ENCODE data around the gene MT1F.

MT1F gene

DNA sequence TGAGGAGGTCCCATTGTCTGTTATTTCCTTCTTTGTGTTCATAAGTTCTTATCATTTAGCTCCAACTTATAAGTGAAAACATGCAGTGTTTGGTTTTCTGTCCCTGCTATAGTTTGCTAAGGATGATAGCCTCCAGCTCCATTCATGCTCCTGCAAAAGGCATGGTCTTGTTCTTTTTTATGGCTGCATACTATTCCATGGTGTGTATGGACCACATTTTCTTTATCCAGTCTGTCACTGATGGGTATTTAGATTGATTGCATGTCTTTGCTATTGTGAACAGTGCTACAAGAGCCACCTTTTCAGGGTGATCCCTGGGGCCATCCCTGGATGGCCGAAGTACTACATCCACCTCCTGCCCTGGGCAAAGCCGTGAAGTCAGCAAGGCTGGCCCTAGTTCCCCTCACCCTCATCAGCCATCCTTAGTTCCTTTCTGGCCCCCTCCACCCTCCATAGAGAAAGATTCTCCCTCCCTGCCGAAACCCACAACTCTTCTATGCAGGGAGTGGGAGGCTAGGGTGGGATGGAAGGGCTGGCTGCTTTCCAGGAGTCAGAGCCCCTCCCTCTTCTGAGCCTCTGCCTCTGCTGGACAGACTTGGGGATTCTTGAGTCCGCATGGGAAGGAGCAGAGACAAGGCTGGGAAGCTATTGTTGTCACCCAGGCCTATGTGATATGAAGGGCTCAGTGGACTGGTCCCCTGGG, 32.8 kb downstream of the MT1F start:
- Histone ChIP-seq H2AK5ac (ENCODE audit: low read depth, low read length) (no peak overlapping the region), H3K18ac (ENCODE audit: low read length) (no peak overlapping the region), H3K4me3 (ENCODE audit: low read length in 2 of 2) (no peak overlapping the region), H2BK5ac (ENCODE audit: low read length) (no peak overlapping the region), H2AFZ (ENCODE audit: low read length) (no peak overlapping the region), H3K9ac (ENCODE audit: low read depth, low read length, poor library complexity) (no peak overlapping the region), H2BK120ac (ENCODE audit: low read depth, low read length) (no peak overlapping the region), H3K27me3 (ENCODE audit: control insufficient read depth in 3 of 3, insufficient read depth in 3 of 3, low read depth in 1 of 3, low read length in 3 of 3) (peaks cover 0 to 18% (median 0%) of the 10 kb centered on the region in 3 experiments), H3K4me1 (ENCODE audit: control insufficient read depth in 2 of 2, insufficient read depth in 1 of 2, low read depth in 1 of 2, low read length in 2 of 2) (no peaks in the 10 kb centered on the region), H3K36me3 (replicated peaks in 1 of 2; ENCODE audit: control insufficient read depth in 2 of 2, insufficient read depth in 2 of 2, low read length in 2 of 2) (no peaks in the 10 kb centered on the region), H4K8ac (ENCODE audit: low read depth, low read length) (no peak overlapping the region), H2BK15ac (ENCODE audit: low read length) (no peak overlapping the region), H4K91ac (ENCODE audit: low read depth, low read length, poor library complexity) (no peak overlapping the region), H3K79me1 (ENCODE audit: low read depth, low read length) (no peaks in the 10 kb centered on the region), H3K4ac (ENCODE audit: low read length) (no peak overlapping the region), H3K27ac (replicated peaks; ENCODE audit: low read length) (no peak overlapping the region), H2BK12ac (ENCODE audit: low read length) (no peak overlapping the region), H3K4me2 (ENCODE audit: insufficient read depth, low read length, poor library complexity, severe bottlenecking) (no peak overlapping the region), H3K14ac (ENCODE audit: low read length) (no peak overlapping the region), H3K9me3 (replicated peaks in 1 of 2; ENCODE audit: control insufficient read depth in 2 of 2, insufficient read depth in 1 of 2, low read depth in 1 of 2, low read length in 2 of 2) (peaks cover 0 to 5% of the 10 kb centered on the region in 2 donors), H3K23ac (ENCODE audit: low read depth, low read length, poor library complexity) (no peak overlapping the region)
- WGBS, 2 donors (ENCODE audit: extremely low coverage in 2 of 2, insufficient read length in 2 of 2, insufficient replicate concordance in 1 of 2), result no CpG with 5 or more reads among the region's 4 CpGs
- no peak for DNase-seq (ENCODE audit: low spot score)

DNA sequence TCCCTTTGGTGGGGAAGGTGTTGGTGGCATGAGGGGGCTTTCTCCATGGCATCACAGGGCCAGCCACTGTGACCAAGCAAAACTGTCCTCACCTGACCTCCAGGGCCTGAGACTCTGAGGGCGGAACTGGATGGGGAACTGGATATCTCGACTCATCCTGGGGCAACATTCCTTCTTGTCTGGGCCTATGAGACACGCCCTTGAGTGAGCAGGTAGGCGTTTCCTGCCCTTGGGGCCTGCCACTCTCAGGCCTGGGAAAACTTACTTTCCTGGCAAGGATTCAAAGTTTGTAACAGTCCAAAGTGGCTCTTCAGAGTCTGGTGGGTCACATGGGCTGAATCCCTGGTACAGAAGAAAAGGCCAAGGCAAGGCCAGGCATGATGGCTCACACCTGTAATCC, 34.1 kb downstream of the MT1F start:
- no CpG with 5 or more reads among the region's 4 CpGs for WGBS, 2 donors (ENCODE audit: extremely low coverage in 2 of 2, insufficient read length in 2 of 2, insufficient replicate concordance in 1 of 2)
- Histone ChIP-seq H3K79me1 (ENCODE audit: low read depth, low read length) (no peaks in the 10 kb centered on the region), H3K4me3 (ENCODE audit: low read length in 2 of 2) (no peak overlapping the region), H2BK5ac (ENCODE audit: low read length) (no peak overlapping the region), H2BK15ac (ENCODE audit: low read length) (no peak overlapping the region), H4K8ac (ENCODE audit: low read depth, low read length) (no peak overlapping the region), H4K91ac (ENCODE audit: low read depth, low read length, poor library complexity) (no peak overlapping the region), H2AK5ac (ENCODE audit: low read depth, low read length) (no peak overlapping the region), H3K36me3 (replicated peaks in 1 of 2; ENCODE audit: control insufficient read depth in 2 of 2, insufficient read depth in 2 of 2, low read length in 2 of 2) (no peaks in the 10 kb centered on the region), H3K4me1 (ENCODE audit: control insufficient read depth in 2 of 2, insufficient read depth in 1 of 2, low read depth in 1 of 2, low read length in 2 of 2) (no peaks in the 10 kb centered on the region), H3K27me3 (ENCODE audit: control insufficient read depth in 3 of 3, insufficient read depth in 3 of 3, low read depth in 1 of 3, low read length in 3 of 3) (peaks cover 0 to 18% (median 0%) of the 10 kb centered on the region in 3 experiments), H2BK12ac (ENCODE audit: low read length) (no peak overlapping the region), H3K4ac (ENCODE audit: low read length) (no peak overlapping the region), H3K9ac (ENCODE audit: low read depth, low read length, poor library complexity) (peak overlapping the region; percentile 31), H3K18ac (ENCODE audit: low read length) (no peak overlapping the region), H3K9me3 (replicated peaks in 1 of 2; ENCODE audit: control insufficient read depth in 2 of 2, insufficient read depth in 1 of 2, low read depth in 1 of 2, low read length in 2 of 2) (peaks cover 0 to 1% of the 10 kb centered on the region in 2 donors), H3K27ac (replicated peaks; ENCODE audit: low read length) (no peak overlapping the region), H3K4me2 (ENCODE audit: insufficient read depth, low read length, poor library complexity, severe bottlenecking) (no peak overlapping the region), H3K14ac (ENCODE audit: low read length) (no peak overlapping the region), H3K23ac (ENCODE audit: low read depth, low read length, poor library complexity) (no peak overlapping the region), H2BK120ac (ENCODE audit: low read depth, low read length) (no peak overlapping the region), H2AFZ (ENCODE audit: low read length) (no peak overlapping the region)
- DNase-seq (ENCODE audit: low spot score), result no peak

DNA sequence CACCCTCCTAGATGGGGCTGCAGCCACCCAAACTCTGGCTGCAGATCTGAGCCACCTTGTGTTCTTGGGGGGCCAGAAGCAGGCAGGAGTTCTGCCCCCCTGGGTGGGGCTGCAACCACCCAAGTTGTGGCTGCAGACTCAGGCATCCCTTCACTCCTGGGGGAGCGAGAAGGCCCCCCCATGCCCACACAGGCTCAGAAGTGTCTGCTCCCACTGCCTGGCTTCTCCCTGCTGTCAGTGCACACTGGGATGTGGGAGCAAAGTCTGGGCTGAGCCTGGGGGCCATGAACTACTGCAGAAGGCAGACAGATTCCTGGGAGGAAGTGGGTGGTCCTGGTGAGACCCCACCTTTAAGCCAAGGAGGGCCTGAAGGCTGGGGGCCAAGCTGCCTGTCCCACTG, 37.5 kb downstream of the MT1F start:
- WGBS, 2 donors (ENCODE audit: extremely low coverage in 2 of 2, insufficient read length in 2 of 2, insufficient replicate concordance in 1 of 2), result no CpG with 5 or more reads among the region's 1 CpG
- Histone ChIP-seq H2BK12ac (ENCODE audit: low read length) (no peak overlapping the region), H2BK5ac (ENCODE audit: low read length) (no peak overlapping the region), H2BK15ac (ENCODE audit: low read length) (no peak overlapping the region), H2AFZ (ENCODE audit: low read length) (no peak overlapping the region), H3K9ac (ENCODE audit: low read depth, low read length, poor library complexity) (no peak overlapping the region), H3K27ac (replicated peaks; ENCODE audit: low read length) (no peak overlapping the region), H3K14ac (ENCODE audit: low read length) (peak overlapping the region; percentile 67), H2AK5ac (ENCODE audit: low read depth, low read length) (no peak overlapping the region), H3K18ac (ENCODE audit: low read length) (peak overlapping the region; percentile 2), H3K27me3 (ENCODE audit: control insufficient read depth in 3 of 3, insufficient read depth in 3 of 3, low read depth in 1 of 3, low read length in 3 of 3) (peaks cover 0 to 15% (median 0%) of the 10 kb centered on the region in 3 experiments), H4K8ac (ENCODE audit: low read depth, low read length) (no peak overlapping the region), H4K91ac (ENCODE audit: low read depth, low read length, poor library complexity) (no peak overlapping the region), H3K79me1 (ENCODE audit: low read depth, low read length) (no peaks in the 10 kb centered on the region), H2BK120ac (ENCODE audit: low read depth, low read length) (no peak overlapping the region), H3K9me3 (replicated peaks in 1 of 2; ENCODE audit: control insufficient read depth in 2 of 2, insufficient read depth in 1 of 2, low read depth in 1 of 2, low read length in 2 of 2) (peaks cover 0 to 2% of the 10 kb centered on the region in 2 donors), H3K4me3 (ENCODE audit: low read length in 2 of 2) (no peak overlapping the region), H3K4me2 (ENCODE audit: insufficient read depth, low read length, poor library complexity, severe bottlenecking) (no peak overlapping the region), H3K23ac (ENCODE audit: low read depth, low read length, poor library complexity) (no peak overlapping the region), H3K4ac (ENCODE audit: low read length) (no peak overlapping the region), H3K36me3 (replicated peaks in 1 of 2; ENCODE audit: control insufficient read depth in 2 of 2, insufficient read depth in 2 of 2, low read length in 2 of 2) (no peaks in the 10 kb centered on the region), H3K4me1 (ENCODE audit: control insufficient read depth in 2 of 2, insufficient read depth in 1 of 2, low read depth in 1 of 2, low read length in 2 of 2) (no peaks in the 10 kb centered on the region)
- no peak for DNase-seq (ENCODE audit: low spot score)

DNA sequence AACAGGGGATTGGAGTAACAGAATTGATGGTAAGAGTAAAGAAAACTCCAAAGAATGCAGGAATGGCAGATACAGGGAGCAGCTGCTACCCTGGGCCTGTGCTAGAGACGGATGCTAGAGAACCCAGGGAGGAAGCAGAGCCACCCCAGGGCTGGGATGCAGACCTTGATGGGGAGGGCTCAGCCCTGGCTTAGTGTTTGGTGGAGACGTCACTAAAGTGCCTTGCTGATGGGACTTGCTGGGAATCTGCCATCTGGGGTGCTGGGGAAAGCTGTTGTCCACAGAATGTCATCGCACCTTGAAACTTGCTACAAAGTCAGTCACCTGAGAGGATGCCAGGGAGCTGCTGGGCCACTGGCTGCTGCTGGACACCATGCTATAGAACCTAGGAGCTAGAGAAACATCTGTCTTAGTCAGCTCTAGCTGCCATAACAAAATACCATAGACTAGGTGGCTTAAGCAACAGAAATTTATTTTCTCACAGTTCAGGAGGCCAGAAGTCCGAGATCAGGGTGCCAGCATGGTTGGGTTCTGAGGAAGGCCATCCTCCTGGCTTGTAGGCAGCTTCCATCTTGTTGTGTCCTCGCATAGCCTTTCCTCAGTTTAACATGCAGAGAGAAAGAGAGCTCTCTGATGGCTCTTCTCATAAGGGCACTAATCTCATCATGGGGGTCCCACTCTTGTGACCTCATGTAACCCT, 39.8 kb downstream of the MT1F start:
- Histone ChIP-seq H3K79me1 (ENCODE audit: low read depth, low read length) (no peaks in the 10 kb centered on the region), H3K9ac (ENCODE audit: low read depth, low read length, poor library complexity) (no peak overlapping the region)

More for the DNA sequence above, 39.8 kb downstream of the MT1F start:
- Histone ChIP-seq H3K4me1 (ENCODE audit: control insufficient read depth in 2 of 2, insufficient read depth in 1 of 2, low read depth in 1 of 2, low read length in 2 of 2) (peaks cover 0 to under 1% of the 10 kb centered on the region in 2 donors), H3K36me3 (replicated peaks in 1 of 2; ENCODE audit: control insufficient read depth in 2 of 2, insufficient read depth in 2 of 2, low read length in 2 of 2) (no peaks in the 10 kb centered on the region), H3K27ac (replicated peaks; ENCODE audit: low read length) (no peak overlapping the region), H2AFZ (ENCODE audit: low read length) (no peak overlapping the region), H2BK120ac (ENCODE audit: low read depth, low read length) (no peak overlapping the region), H2BK12ac (ENCODE audit: low read length) (no peak overlapping the region), H3K4me3 (ENCODE audit: low read length in 2 of 2) (peak overlapping the region in 1 of 2 donors; percentile 22), H3K18ac (ENCODE audit: low read length) (no peak overlapping the region), H2AK5ac (ENCODE audit: low read depth, low read length) (no peak overlapping the region), H3K4me2 (ENCODE audit: insufficient read depth, low read length, poor library complexity, severe bottlenecking) (no peak overlapping the region), H3K14ac (ENCODE audit: low read length) (no peak overlapping the region), H3K23ac (ENCODE audit: low read depth, low read length, poor library complexity) (no peak overlapping the region), H4K8ac (ENCODE audit: low read depth, low read length) (no peak overlapping the region), H3K9me3 (replicated peaks in 1 of 2; ENCODE audit: control insufficient read depth in 2 of 2, insufficient read depth in 1 of 2, low read depth in 1 of 2, low read length in 2 of 2) (peaks cover 0 to 2% of the 10 kb centered on the region in 2 donors), H3K27me3 (ENCODE audit: control insufficient read depth in 3 of 3, insufficient read depth in 3 of 3, low read depth in 1 of 3, low read length in 3 of 3) (peaks cover 0 to 4% (median 0%) of the 10 kb centered on the region in 3 experiments), H3K4ac (ENCODE audit: low read length) (no peak overlapping the region), H4K91ac (ENCODE audit: low read depth, low read length, poor library complexity) (no peak overlapping the region), H2BK15ac (ENCODE audit: low read length) (no peak overlapping the region), H2BK5ac (ENCODE audit: low read length) (no peak overlapping the region)
- WGBS, 2 donors (ENCODE audit: extremely low coverage in 2 of 2, insufficient read length in 2 of 2, insufficient replicate concordance in 1 of 2), result no CpG with 5 or more reads among the region's 5 CpGs
- no peak for DNase-seq (ENCODE audit: low spot score)

Data from neuronal stem cell (in vitro differentiated cells).